Caco-2 (cell line): ENCODE results near the gene TAS2R60. TPM values are rescaled to one million over a fixed set of nuclear protein-coding genes. Genes with fewer than 3 reads are reported as not detected.

Experiments
- BruUV-seq: library from RNA; stranded (reverse); fragments of 400-500 nt; replicated peaks from 2 replicates; lab custom pipeline; 2021; lab: Mats Ljungman, UMichigan
- CTCF ChIA-PET: fragments of 300-600 bp; sonication (Branson Sonifier 250); formaldehyde crosslinking; loops from one replicate; lab custom pipeline; 2022; ENCODE audit warnings: antibody characterized with exemption; lab: Charles Lee
- POLR2A ChIA-PET: fragments of 300-600 bp; sonication (Branson Sonifier 250); formaldehyde crosslinking; loops from one replicate; lab custom pipeline; 2022; ENCODE audit warnings: antibody characterized with exemption; lab: Charles Lee
- DNase-seq, 2 experiments: peaks; one replicate each; pipeline versions ENCODE4 v3.0.0 to v3.0.0-alpha.2; 2020 to 2022
- H3K27me3 ChIP-seq: replicated peaks from 2 replicates; pipeline ENCODE4 v1.6.0; 2011; ENCODE audit warnings: low read length; ENCODE audit not compliant: control insufficient read depth, insufficient read depth
- H3K36me3 ChIP-seq: 2 replicates; pipeline ENCODE4 v1.5.1; 2011; ENCODE audit warnings: low read length; ENCODE audit not compliant: control insufficient read depth, insufficient read depth
- H3K4me1 ChIP-seq: fragments of 250-450 bp; sonication (Bioruptor Pico); 2 replicates; pipeline ENCODE4 v1.5.1; 2020; ENCODE audit warnings: mild to moderate bottlenecking
- H3K4me3 ChIP-seq: 2 replicates; pipeline ENCODE4 v1.5.1; 2011; ENCODE audit warnings: low read depth, mild to moderate bottlenecking, control low read depth, low read length
- H3K9me3 ChIP-seq: fragments of 250-450 bp; sonication (Bioruptor Pico); 2 replicates; pipeline ENCODE4 v1.5.1; 2020; ENCODE audit warnings: mild to moderate bottlenecking, moderate library complexity
- H3K27ac Mint-ChIP-seq: one replicate; pipeline ENCODE4 v1.8.0; 2022; ENCODE audit warnings: mixed read lengths; ENCODE audit not compliant: unreplicated experiment
- H3K27me3 Mint-ChIP-seq: one replicate; pipeline ENCODE4 v1.8.0; 2022; ENCODE audit warnings: mixed read lengths; ENCODE audit not compliant: insufficient read depth, unreplicated experiment
- H3K36me3 Mint-ChIP-seq: one replicate; pipeline ENCODE4 v1.8.0; 2022; ENCODE audit warnings: mild to moderate bottlenecking, mixed read lengths; ENCODE audit not compliant: insufficient read depth, unreplicated experiment
- H3K4me1 Mint-ChIP-seq: one replicate; pipeline ENCODE4 v1.8.0; 2022; ENCODE audit warnings: low read depth, mixed read lengths; ENCODE audit not compliant: unreplicated experiment
- H3K4me3 Mint-ChIP-seq: one replicate; pipeline ENCODE4 v1.8.0; 2022; ENCODE audit warnings: mild to moderate bottlenecking, moderate library complexity, mixed read lengths; ENCODE audit not compliant: unreplicated experiment
- H3K9me3 Mint-ChIP-seq: one replicate; pipeline ENCODE4 v1.8.0; 2022; ENCODE audit warnings: mixed read lengths; ENCODE audit not compliant: unreplicated experiment
- CTCF ChIP-seq, 2 experiments: fragments of 200-600 bp in 1 of 2; IDR thresholded peaks; 1 replicate in 1 of 2; 2 replicates in 1 of 2; pipeline versions ENCODE4 v1.5.1 to v1.8.0; 2011 to 2022; ENCODE audit warnings: antibody characterized with exemption in 1 of 2, control low read depth in 1 of 2, inconsistent platforms in 1 of 2, low read depth in 1 of 2, low read length in 1 of 2, mild to moderate bottlenecking in 1 of 2, moderate library complexity in 1 of 2; ENCODE audit not compliant: insufficient read depth in 1 of 2, severe bottlenecking in 1 of 2, unreplicated experiment in 1 of 2
- intact Hi-C: fragments of 100-400 bp; cut with micrococcal nuclease; formaldehyde crosslinking; loops from one replicate; pipeline ENCODE4 v1.10.0; 2022; ENCODE audit not compliant: unreplicated experiment
- total RNA-seq: library from RNA; stranded (reverse); gene quantifications from 2 replicates; pipeline ENCODE4 v1.2.3, GENCODE V29; 2022

Gene TAS2R60
- total RNA-seq, 1 experiment from 2014 or later = not detected

- ChIA-PET CTCF (no interaction called here), POLR2A (no interaction called here)
- Histone ChIP-seq H3K4me1 (0 out of 2 replicates have a peak, but pooled peaks cover 9% of the 10 kb centered on the region), H3K36me3 (no peaks in the 10 kb centered on the region), H3K9me3 (peaks cover 11% of the 10 kb centered on the region; the same call in 1 of the 2 replicates), H3K4me3 (no peak overlapping the region), H3K27me3 (no peaks in the 10 kb centered on the region)
- no peak for TF ChIP-seq CTCF (IDR thresholded peaks at IDR 0.05; ENCODE audit: insufficient read depth in 1 of 2, low read depth in 1 of 2, low read length in 1 of 2, severe bottlenecking in 1 of 2, unreplicated experiment in 1 of 2)
- Mint-ChIP-seq H3K4me1 (no peaks in the 10 kb centered on the region), H3K27me3 (no peaks in the 10 kb centered on the region), H3K36me3 (no peaks in the 10 kb centered on the region), H3K27ac (no peak overlapping the region), H3K9me3 (no peaks in the 10 kb centered on the region), H3K4me3 (no peak overlapping the region)
- DNase-seq = no peak
- intact Hi-C loops = no loop called here
- BruUV-seq = no TSS peak
Observed at GRCh38 chr7:143458263-143458662, 15.0 kb downstream of the TAS2R60 start.

GRCh38 chr7:143458681-143459080 lies 15.4 kb downstream of the TAS2R60 start:
- H3K9me3 ChIP-seq = peaks cover 11% of the 10 kb centered on the region; the same call in 1 of the 2 replicates
- no peak overlapping the region for H3K4me3 Mint-ChIP-seq
- no peaks in the 10 kb centered on the region for H3K9me3 Mint-ChIP-seq
- H3K4me3 ChIP-seq = no peak overlapping the region
- H3K4me1 ChIP-seq = 0 out of 2 replicates have a peak, but pooled peaks cover 9% of the 10 kb centered on the region
- H3K27me3 Mint-ChIP-seq = no peaks in the 10 kb centered on the region
- TF ChIP-seq CTCF (IDR thresholded peaks at IDR 0.05; ENCODE audit: insufficient read depth in 1 of 2, low read depth in 1 of 2, low read length in 1 of 2, severe bottlenecking in 1 of 2, unreplicated experiment in 1 of 2) = no peak
- BruUV-seq = no TSS peak
- no peaks in the 10 kb centered on the region for H3K36me3 ChIP-seq
- DNase-seq = no peak
- ChIA-PET POLR2A (no interaction called here), CTCF (no interaction called here)
- H3K36me3 Mint-ChIP-seq = no peaks in the 10 kb centered on the region
- intact Hi-C loops = no loop called here
- H3K27ac Mint-ChIP-seq = no peak overlapping the region
- no peaks in the 10 kb centered on the region for H3K4me1 Mint-ChIP-seq
- no peaks in the 10 kb centered on the region for H3K27me3 ChIP-seq

- no peaks in the 10 kb centered on the region for H3K4me1 Mint-ChIP-seq
- H3K4me3 Mint-ChIP-seq = no peak overlapping the region
- H3K36me3 Mint-ChIP-seq = no peaks in the 10 kb centered on the region
- no peak overlapping the region for H3K27ac Mint-ChIP-seq
- no peaks in the 10 kb centered on the region for H3K27me3 Mint-ChIP-seq
- no TSS peak for BruUV-seq
- intact Hi-C loops = no loop called here
- POLR2A ChIA-PET = no interaction called here
- CTCF ChIA-PET = no interaction called here
- Histone ChIP-seq H3K9me3 (peaks cover 11% of the 10 kb centered on the region; the same call in 1 of the 2 replicates), H3K27me3 (no peaks in the 10 kb centered on the region), H3K36me3 (no peaks in the 10 kb centered on the region), H3K4me3 (no peak overlapping the region), H3K4me1 (0 out of 2 replicates have a peak, but pooled peaks cover 5% of the 10 kb centered on the region)
- DNase-seq = no peak
- TF ChIP-seq CTCF (IDR thresholded peaks at IDR 0.05; ENCODE audit: insufficient read depth in 1 of 2, low read depth in 1 of 2, low read length in 1 of 2, severe bottlenecking in 1 of 2, unreplicated experiment in 1 of 2) = no peak
- H3K9me3 Mint-ChIP-seq = no peaks in the 10 kb centered on the region
Observed at GRCh38 chr7:143459359-143459758, 16.1 kb downstream of the TAS2R60 start.
